Measurements from ENCODE around the gene PDS5A. TPM values are rescaled to one million over a fixed set of nuclear protein-coding genes. Genes with fewer than 3 reads are reported as not detected.

Gene PDS5A
- total and polyA plus RNA-seq, 2 of the 13 experiments (the other 11 are each of a cell fraction or from before 2014, with no cell fraction given), result 31.8 to 57.0 TPM

- H3K36me3 ChIP-seq (replicated peaks in 1 of 2; ENCODE audit: control insufficient read depth in 1 of 2, insufficient read depth in 2 of 2, low read length in 2 of 2), result no peaks in the 10 kb centered on the region
- FAIRE-seq (no peak), DNase-seq (ENCODE audit: low spot score) (no peak), ATAC-seq (no peak)
- no peak overlapping the region for H3K4me3 ChIP-seq (replicated peaks in 1 of 3; ENCODE audit: insufficient read depth in 1 of 3, low read depth in 2 of 3, low read length in 3 of 3)
- CTCF ChIA-PET (ENCODE audit: low intra/inter-chr PET ratio, low total read pairs), result no interaction called here
- H4K20me1 ChIP-seq (ENCODE audit: insufficient read depth, low read length), result no peaks in the 10 kb centered on the region
- BruUV-seq (replicated peaks), result no TSS peak
- intact Hi-C loops (cut with micrococcal nuclease; ENCODE audit: unreplicated experiment), result loop anchor here (10.0 kb wide), 1 partner anchor 50 kb away; no protein-coding TSS in a partner anchor
- H3K4me2 ChIP-seq (ENCODE audit: low read depth, low read length), result no peak overlapping the region
- H3K27ac ChIP-seq (ENCODE audit: extremely low read length, insufficient read depth, low read length), result no peak overlapping the region
- no peaks in the 10 kb centered on the region for H3K79me2 ChIP-seq (ENCODE audit: insufficient read depth, low read length)
- H2AFZ ChIP-seq (ENCODE audit: low read length), result no peak overlapping the region
- 0% methylated on average over 1 of the region's 1 CpG for WGBS (ENCODE audit: low lambda C conversion rate)
- in situ Hi-C loops (cut with HindIII; ENCODE audit: extremely low pct_ligation_motif_present, low pct_unique_long_range_greater_than_20kb), result no loop called here
- TF ChIP-seq ZNF317 (CRISPR knock-in tag; IDR thresholded peaks at IDR 0.05), result no peak
- no peak for TF ChIP-seq HIVEP1 (CRISPR knock-in tag; IDR thresholded peaks at IDR 0.05)
- no peak for TF ChIP-seq ZNF264 (CRISPR knock-in tag; IDR thresholded peaks at IDR 0.05)
- TF ChIP-seq CENPBD1 (CRISPR knock-in tag; IDR thresholded peaks at IDR 0.05; ENCODE audit: borderline replicate concordance, low read depth), result no peak
- no peak for TF ChIP-seq IKZF1 (IDR thresholded peaks at IDR 0.05)
- TF ChIP-seq DMAP1 (CRISPR knock-in tag; IDR thresholded peaks at IDR 0.05), result no peak
- no peak for TF ChIP-seq ZNF563 (CRISPR knock-in tag; IDR thresholded peaks at IDR 0.05)
- no peak for TF ChIP-seq ZBTB4 (CRISPR knock-in tag; IDR thresholded peaks at IDR 0.05; ENCODE audit: borderline replicate concordance)
- no peak for TF ChIP-seq MED1 (CRISPR knock-in tag; IDR thresholded peaks at IDR 0.05)
- no peak for TF ChIP-seq ZNF598 (CRISPR knock-in tag; IDR thresholded peaks at IDR 0.05; ENCODE audit: borderline replicate concordance)
- no peak for TF ChIP-seq ELF3 (CRISPR knock-in tag; IDR thresholded peaks at IDR 0.05)
- TF ChIP-seq HNRNPLL (IDR thresholded peaks at IDR 0.05; ENCODE audit: low read depth, low read length, poor library complexity, severe bottlenecking), result no peak
- no peak for TF ChIP-seq ARNT (IDR thresholded peaks at IDR 0.05)
- no peak for TF ChIP-seq PHF8 (CRISPR knock-in tag; IDR thresholded peaks at IDR 0.05)
- TF ChIP-seq POLR2G (IDR thresholded peaks at IDR 0.05; ENCODE audit: low read depth, low read length), result no peak
- TF ChIP-seq IRF1 (CRISPR knock-in tag; IDR thresholded peaks at IDR 0.05; ENCODE audit: low read depth), result no peak
- TF ChIP-seq TSC22D2 (CRISPR knock-in tag; IDR thresholded peaks at IDR 0.05; ENCODE audit: borderline replicate concordance), result no peak
- no peak for TF ChIP-seq U2AF2 (IDR thresholded peaks at IDR 0.05; ENCODE audit: low read depth, low read length)
- no peak for TF ChIP-seq CTCF (CRISPR knock-in tag; IDR thresholded peaks at IDR 0.05)
- H3K9ac ChIP-seq (ENCODE audit: insufficient read depth, low read depth, low read length), result no peak overlapping the region
- no peaks in the 10 kb centered on the region for H3K9me3 ChIP-seq (ENCODE audit: low read length)
- POLR2A ChIA-PET, result interaction anchor here (1.4 kb wide), 1 partner anchor 62 kb away, joined by 4 read pairs; the partner anchor contains the start of gene N4BP2
- H3K4me1 ChIP-seq (ENCODE audit: insufficient read depth, low read length), result peaks cover 19% of the 10 kb centered on the region
- no peaks in the 10 kb centered on the region for H3K27me3 ChIP-seq (ENCODE audit: control insufficient read depth in 1 of 2, insufficient read depth in 2 of 2, low read length in 2 of 2)
Observed at GRCh38 chr4:39994406-39994805, 16.7 kb upstream of the PDS5A start.

Data from HepG2 (cell line).